Measurements from ENCODE around the gene ATAD2B.

The ATAD2B gene

DNA sequence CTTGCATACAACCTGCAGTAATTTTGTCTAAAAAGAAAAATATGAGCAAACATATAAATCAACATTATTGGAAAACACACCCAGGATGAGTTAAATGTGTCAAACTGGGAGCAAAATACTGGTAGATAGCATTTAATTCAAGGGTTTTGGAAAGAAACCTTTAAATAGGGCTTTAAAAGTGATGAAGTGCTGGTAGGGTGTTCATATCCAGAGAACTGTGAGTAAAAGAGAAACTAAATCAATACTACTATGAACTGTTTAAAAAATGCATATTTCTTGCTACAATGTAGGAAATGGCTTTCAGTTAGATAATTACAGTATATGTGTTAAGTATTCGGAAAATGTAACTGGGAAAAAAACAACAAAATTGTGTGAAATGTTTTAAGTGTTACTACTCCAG lies 117.8 kb downstream of the ATAD2B start:
- ChIA-PET CTCF (no interaction called here), POLR2A (no interaction called here)
- TF ChIP-seq, protein P1, sequence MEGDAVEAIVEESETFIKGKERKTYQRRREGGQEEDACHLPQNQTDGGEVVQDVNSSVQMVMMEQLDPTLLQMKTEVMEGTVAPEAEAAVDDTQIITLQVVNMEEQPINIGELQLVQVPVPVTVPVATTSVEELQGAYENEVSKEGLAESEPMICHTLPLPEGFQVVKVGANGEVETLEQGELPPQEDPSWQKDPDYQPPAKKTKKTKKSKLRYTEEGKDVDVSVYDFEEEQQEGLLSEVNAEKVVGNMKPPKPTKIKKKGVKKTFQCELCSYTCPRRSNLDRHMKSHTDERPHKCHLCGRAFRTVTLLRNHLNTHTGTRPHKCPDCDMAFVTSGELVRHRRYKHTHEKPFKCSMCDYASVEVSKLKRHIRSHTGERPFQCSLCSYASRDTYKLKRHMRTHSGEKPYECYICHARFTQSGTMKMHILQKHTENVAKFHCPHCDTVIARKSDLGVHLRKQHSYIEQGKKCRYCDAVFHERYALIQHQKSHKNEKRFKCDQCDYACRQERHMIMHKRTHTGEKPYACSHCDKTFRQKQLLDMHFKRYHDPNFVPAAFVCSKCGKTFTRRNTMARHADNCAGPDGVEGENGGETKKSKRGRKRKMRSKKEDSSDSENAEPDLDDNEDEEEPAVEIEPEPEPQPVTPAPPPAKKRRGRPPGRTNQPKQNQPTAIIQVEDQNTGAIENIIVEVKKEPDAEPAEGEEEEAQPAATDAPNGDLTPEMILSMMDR (IDR thresholded peaks at IDR 0.05; ENCODE audit: control extremely low read depth, extremely low read depth, low read depth, missing control alignments): no peak
- peak; percentile 8 for DNase-seq (ENCODE audit: extremely low spot score)

DNA sequence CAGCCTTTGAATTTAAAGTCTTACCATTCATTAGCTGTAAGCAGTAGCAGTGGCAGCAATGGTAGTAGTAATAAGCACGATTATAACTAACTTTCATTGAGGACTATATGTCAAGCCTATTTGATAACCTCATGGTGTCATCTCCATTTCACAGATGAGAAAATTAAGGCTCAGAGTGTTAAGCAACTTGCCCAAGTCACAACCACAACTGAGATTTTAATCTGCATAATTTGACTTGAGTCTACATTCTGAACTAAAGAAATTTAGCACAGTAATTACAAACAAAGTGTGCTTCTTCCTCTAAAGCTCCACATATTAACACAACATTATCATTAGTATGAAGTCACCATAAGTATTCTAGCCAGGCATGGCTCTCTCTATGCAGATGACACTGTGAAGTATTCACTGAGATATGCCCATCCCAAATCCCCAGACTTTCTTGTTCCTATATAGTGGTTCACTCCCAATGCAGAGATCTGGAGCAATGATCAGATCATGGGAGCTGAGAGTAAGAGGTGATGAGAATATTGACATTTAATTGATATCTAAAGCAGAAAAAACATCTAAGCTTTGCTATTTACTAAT lies 120.2 kb downstream of the ATAD2B start:
- ChIA-PET CTCF (interaction anchor here (0.7 to 3.6 kb wide), 4 partner anchors 13 to 120 kb away, joined by 3 to 16 read pairs (median 4); partner anchors contain the start of gene ATAD2B), POLR2A (no interaction called here)
- TF ChIP-seq, protein P1 (IDR thresholded peaks at IDR 0.05; ENCODE audit: control extremely low read depth, extremely low read depth, low read depth, missing control alignments): no peak
- no peak for DNase-seq (ENCODE audit: extremely low spot score)

DNA sequence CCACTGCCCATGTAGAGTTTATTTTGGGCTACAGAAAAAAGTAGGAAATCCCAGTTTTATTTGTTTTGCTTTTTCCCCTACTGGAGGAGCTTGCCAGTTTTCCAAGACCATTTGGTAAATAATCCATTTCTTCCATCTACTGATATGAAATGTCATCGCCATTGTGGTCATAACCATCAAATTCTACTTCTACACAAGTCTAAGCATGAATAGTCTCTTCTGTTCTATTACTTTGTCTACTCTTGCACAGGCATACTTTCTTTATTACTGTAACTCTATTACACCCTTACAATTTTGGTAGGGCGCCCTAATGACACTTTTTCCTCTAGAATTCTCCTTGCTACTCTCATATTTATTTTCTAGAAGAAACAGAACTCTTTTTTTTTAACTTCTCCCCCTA lies 120.7 kb downstream of the ATAD2B start:
- TF ChIP-seq, protein P1 (IDR thresholded peaks at IDR 0.05; ENCODE audit: control extremely low read depth, extremely low read depth, low read depth, missing control alignments): no peak
- DNase-seq (ENCODE audit: extremely low spot score): no peak
- CTCF ChIA-PET: interaction anchor here (1.2 to 3.6 kb wide), 2 partner anchors 18 to 121 kb away, joined by 3 to 16 read pairs; partner anchors contain the start of gene ATAD2B
- POLR2A ChIA-PET: no interaction called here

DNA sequence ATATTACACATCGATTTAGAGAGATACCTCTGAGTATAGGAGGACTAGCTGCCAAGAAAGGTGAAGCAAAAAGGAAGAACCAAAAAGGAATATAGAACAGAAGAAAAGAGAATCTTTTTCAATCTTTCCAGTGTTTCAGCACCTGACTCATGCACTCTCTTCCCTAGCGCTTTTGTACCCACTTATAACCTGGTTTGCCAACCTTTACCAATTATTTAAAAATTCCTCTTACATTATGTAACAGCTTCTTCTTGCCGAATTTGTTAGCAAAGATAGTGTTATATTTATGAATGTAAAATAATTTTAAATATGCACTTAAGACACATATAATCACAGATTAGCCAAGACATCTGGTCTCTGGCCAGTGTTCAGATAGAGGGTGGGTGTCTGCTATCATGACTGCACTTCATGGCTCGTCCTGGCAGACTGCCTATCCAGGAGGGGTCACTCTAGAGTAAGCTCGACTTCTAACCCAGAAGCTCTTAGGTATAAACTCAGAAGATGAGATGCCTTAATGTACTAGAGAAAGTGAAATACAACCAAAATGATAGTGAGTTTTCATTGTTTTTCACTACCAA lies 122.9 kb downstream of the ATAD2B start:
- DNase-seq (ENCODE audit: extremely low spot score): no peak
- TF ChIP-seq, protein P1 (IDR thresholded peaks at IDR 0.05; ENCODE audit: control extremely low read depth, extremely low read depth, low read depth, missing control alignments): peak; percentile 12
- POLR2A ChIA-PET: no interaction called here
- CTCF ChIA-PET: interaction anchor here (1.0 to 3.6 kb wide), 3 partner anchors 20 to 22 kb away, joined by 3 to 16 read pairs (median 5); no protein-coding TSS in a partner anchor

DNA sequence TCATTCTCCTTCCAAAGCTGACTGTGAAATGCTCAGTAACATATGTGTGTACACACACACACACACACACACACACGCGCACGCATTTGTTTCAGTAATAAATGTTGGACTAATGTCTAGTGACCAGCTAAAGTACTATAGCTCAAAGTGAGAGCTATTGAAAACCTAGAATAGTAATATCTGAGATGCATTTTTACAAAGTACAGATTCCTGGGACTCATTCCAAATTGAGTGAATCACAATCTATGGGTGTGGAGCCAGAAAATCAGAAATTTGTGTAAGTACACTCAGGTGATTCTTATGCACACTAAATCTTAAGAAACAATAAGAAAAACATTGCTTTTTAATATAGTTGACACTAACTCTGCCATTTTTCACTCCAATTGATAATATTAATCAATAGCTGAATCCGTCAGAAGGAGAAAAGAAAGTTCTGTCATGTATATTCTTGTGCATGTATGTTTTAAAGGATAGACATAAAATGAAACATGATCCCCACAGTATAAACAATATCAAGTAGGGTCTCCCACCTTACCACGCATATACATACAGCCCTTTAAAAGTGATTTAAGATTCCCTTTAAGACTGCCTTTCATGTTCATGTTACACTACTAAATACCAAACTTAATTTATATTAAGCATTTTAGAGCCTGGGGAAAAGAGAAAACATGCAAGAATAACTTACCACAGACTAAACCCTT lies 123.5 kb downstream of the ATAD2B start:
- no peak for DNase-seq (ENCODE audit: extremely low spot score)
- ChIA-PET POLR2A (no interaction called here), CTCF (interaction anchor here (0.7 to 1.2 kb wide), 3 partner anchors 17 to 21 kb away, joined by 3 to 5 read pairs (median 3); no protein-coding TSS in a partner anchor)
- TF ChIP-seq, protein P1 (IDR thresholded peaks at IDR 0.05; ENCODE audit: control extremely low read depth, extremely low read depth, low read depth, missing control alignments): no peak

DNA sequence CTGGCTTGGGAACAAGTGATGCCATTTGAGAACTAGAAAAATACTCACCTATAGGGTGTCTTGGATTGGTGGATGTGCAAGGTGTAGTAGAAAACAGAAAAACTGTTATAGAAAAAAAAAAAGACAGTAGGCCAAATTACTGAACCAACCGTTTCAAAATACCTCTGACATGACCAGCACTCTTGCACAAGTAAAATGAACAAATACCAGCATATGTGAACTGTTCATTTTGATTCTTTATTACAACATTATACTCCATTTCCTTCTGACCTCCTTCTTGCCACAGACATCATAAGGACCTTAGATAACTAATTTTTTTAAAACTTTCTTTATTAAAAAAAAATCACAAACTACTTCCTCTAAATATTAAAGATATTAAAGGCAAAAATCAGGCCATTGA lies 125.5 kb downstream of the ATAD2B start:
- POLR2A ChIA-PET: no interaction called here
- TF ChIP-seq, protein P1 (IDR thresholded peaks at IDR 0.05; ENCODE audit: control extremely low read depth, extremely low read depth, low read depth, missing control alignments): no peak
- no peak for DNase-seq (ENCODE audit: extremely low spot score)
- CTCF ChIA-PET: no interaction called here

Data from GM10248 (cell line).